NCI-H345 treated with DMSO at 0.1 percent for 48 hours (cell line): ENCODE data around the gene PARD3B.

Experiments used
- DNase-seq: peaks from one replicate; lab custom pipeline; 2025; ENCODE audit not compliant: unreplicated experiment; lab: John Stamatoyannopoulos, UW

PARD3B gene

DNA sequence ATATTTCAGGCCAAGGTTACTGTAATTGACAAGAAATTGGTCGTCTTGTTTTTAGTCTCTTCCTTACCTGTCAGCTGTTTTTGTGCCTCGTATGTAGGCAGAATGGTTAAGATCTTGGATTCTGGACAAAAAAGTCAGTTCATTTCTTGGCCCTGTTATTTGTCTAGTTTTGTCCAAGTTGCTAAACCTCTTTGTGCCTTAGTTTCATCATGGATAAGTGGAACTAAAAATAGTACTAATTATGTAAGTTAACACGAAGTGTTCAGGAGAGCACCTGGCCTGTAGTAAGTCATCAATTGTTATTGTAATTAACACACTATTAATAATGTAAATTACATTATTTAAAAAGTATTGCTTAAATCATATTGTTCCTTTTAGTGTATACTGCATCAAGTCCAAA, 148.0 kb downstream of the PARD3B start:
- no peak for DNase-seq

- no peak for DNase-seq
Measured at GRCh38 chr2:204695506-204695905, 150.2 kb downstream of the PARD3B start.

GRCh38 chr2:204696124-204696523, 150.8 kb downstream of the PARD3B start:
- DNase-seq: no peak

- no peak for DNase-seq
Measured at GRCh38 chr2:204705243-204705932, 160.1 kb downstream of the PARD3B start.

DNA sequence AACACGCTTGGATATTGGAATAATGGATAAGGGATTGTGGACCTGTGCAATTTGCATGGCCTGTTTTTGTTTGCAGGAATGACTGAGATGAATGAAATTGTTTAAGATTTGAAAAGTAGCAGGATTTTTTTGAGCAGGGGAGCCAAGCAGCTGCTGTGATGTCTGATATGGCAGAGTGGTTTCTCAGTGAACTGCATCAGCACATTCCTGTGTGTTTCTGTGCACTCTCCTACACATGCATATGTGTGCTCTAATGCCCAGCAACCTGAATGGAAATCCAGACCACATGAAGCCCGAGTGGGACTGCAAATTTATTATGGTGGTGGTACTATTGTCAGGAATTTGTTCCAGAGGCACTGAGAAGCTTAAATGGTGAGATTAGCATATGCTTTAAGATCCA, 161.7 kb downstream of the PARD3B start:
- DNase-seq: no peak

- DNase-seq: no peak
Measured at GRCh38 chr2:204713211-204713610, 167.9 kb downstream of the PARD3B start.

GRCh38 chr2:204715361-204715760, 170.1 kb downstream of the PARD3B start:
- DNase-seq: no peak

- DNase-seq: no peak
Measured at GRCh38 chr2:204717591-204717990, 172.3 kb downstream of the PARD3B start.

GRCh38 chr2:204718607-204719006, 173.3 kb downstream of the PARD3B start:
- no peak for DNase-seq

DNA sequence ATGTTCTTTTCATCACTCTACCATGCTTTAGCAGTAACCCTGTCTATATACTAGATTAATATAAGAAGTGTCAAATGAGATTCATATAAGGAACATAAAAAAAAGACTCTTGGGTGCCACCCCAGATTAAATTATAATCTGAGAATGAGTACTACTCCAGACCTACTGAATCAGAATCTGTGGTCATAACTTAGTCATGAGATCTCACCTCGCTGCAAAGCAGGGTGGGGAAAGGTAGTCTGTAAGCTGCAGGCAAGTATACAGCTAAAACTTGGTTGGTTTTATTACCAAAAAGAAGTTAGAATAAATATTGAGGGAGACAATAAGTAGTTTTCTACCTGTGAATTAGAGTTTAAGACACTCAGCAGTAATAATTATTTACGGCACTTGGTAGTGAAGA, 175.6 kb downstream of the PARD3B start:
- DNase-seq: no peak

- DNase-seq: no peak
Measured at GRCh38 chr2:204722207-204722606, 176.9 kb downstream of the PARD3B start.

- DNase-seq: no peak
Measured at GRCh38 chr2:204722691-204723090, 177.4 kb downstream of the PARD3B start.

- no peak for DNase-seq
Measured at GRCh38 chr2:204725693-204726360, 180.6 kb downstream of the PARD3B start.

DNA sequence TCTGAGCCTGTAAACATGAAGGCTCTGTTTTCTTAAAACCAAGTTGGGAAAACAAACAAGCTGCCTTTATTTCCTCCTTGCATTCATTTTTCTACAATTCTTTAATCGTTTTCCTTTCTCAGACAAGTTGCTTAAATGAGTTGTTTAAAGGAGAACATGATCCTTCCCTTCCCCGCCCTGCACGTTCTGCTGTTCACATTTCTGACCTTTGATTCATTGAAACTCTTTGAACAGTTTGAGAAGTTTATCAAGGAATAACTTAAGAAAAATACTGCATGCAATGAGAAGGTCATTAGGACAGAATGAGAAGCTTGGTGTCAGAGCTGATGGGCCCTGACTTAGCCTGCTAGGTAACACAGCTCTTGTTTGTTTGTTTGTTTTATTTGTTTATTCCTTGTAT, 181.6 kb downstream of the PARD3B start:
- DNase-seq: no peak

- no peak for DNase-seq
Measured at GRCh38 chr2:204727368-204727767, 182.1 kb downstream of the PARD3B start.

GRCh38 chr2:204730603-204731002, 185.3 kb downstream of the PARD3B start:
- DNase-seq: no peak

DNA sequence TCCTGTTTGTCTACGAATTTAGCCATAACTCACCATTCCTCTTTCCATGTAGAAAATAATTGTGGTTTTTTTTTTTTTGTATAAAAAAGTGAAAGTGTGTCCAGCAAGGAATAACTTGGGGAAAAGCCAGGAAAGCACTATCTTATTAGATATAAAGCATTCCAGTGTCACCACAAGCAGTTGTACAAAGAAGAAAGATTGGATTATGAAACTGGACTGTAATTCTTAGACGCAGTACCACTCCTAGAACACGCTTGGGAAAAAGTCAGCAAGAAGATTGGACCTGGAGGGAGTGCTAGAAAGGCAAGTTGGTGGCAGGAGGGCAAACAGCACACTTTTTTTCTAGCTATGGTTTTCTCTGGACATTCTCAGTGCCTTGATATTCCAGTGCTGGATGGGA, 186.7 kb downstream of the PARD3B start:
- DNase-seq: no peak

DNA sequence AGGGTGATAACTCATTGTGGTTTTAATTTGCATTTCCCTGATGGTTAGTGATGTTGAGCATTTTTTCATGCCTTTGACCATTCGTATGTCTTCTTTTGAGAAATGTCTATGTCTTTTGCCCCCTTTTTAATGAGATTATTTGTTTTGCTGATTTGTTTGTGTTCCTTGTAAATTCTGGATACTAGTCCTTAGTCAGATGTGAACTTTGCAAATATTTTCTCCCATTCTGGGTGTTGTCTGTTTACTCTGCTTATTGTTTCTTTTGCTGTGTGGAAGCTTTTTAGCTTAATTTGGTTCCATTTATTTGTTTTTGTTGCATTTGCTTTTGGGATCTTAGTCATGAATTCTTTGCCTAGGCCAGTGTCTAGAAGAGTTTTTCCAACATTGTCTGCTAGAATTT, 192.0 kb downstream of the PARD3B start:
- no peak for DNase-seq

DNA sequence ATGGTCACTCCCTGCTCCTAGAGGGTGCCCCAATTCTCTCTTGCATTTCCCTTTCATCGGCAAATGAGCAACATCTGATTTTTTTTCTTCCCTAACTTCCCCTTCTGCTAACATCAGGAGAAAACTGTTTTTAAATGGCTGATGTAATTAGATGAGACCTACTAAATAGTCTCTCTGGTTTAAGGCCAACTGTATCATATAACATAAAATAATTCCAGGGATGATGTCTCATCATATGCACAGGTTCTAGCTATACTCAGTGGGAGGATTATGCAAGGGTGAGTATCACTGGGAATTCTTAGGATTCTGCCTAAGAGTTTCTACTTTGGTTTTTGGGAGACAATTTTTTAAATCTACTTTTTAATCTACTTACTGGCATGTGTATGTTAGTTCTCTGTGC, 193.4 kb downstream of the PARD3B start:
- no peak for DNase-seq

DNA sequence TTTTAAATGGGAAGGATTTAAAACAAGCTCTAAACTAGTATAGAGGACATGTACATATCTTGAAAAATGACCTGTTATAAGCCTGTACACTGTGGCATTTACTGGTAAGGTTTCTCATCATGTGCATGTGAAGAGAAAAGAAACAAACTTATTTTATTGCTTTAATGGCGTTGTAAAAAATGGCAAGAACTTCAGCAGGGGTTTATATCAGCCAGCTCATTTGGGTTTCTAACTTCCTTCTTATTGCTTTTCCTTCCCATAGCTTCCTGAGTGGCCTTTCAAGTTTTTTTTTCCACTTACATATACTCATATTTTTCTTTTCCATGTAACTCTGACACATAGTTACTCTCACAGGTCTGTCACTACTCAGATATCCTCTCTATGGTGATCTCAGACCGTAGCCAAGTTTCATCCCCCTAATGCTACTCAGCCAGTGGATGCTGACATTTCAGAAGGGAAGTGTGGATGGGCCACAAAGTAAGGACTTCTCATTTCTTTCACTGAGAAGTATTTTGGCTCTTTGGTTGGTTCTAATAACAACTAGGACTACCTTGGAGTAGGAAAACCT, 198.2 kb downstream of the PARD3B start:
- DNase-seq: no peak

DNA sequence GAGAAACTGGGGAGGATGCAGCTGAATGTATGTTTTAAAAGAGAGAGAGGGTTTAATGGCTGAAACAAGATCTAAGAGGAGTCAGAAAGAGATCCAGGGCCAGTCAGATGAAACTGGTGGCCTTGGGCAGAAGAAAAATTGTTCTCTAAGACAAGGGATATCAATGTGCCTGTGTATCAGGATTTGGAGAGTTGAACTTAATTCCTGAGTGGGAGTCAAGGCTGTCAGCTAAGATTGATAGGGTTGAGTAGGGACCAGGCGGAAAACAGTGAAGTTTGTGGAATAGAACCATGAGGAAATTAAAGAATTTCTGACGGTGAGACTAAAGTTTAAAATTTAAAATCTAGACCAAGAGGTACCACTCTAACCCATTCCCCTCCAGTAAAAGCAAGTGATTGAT, 199.2 kb downstream of the PARD3B start:
- DNase-seq: no peak

- no peak for DNase-seq
Measured at GRCh38 chr2:204748286-204748685, 203.0 kb downstream of the PARD3B start.

DNA sequence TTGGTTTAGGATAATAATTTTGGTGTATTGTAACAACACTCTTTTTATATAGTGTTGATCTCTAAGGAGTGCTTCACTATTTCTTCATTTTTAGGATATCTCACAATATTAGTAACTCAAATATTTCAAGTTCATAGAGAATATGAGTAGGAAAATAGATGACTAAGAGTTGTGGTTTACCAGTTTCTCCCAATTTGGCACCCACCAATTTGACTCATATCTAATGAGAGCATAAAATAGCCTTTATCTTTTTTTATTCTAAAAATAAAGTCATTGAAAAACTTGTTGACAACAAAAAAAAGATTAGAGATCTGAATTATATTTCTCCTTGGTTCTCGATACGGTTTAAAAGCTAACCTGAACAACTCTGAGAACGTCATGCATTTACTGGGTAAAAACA, 204.0 kb downstream of the PARD3B start:
- no peak for DNase-seq
